H9 (cell line): ENCODE data around the gene UQCR11. TPM values are rescaled to one million over a fixed set of nuclear protein-coding genes. Genes with fewer than 3 reads are reported as not detected.

Source experiments
- DNase-seq: peaks from one replicate; pipeline ENCODE4 v3.0.0-alpha.2; 2017
- H2AFZ ChIP-seq: one replicate; pipeline ENCODE4 v1.6.1; 2013; ENCODE audit warnings: mild to moderate bottlenecking, low read length, control low read depth, moderate library complexity
- H2AK5ac ChIP-seq: 2 replicates; pipeline ENCODE4 v1.6.1; 2013; ENCODE audit warnings: low read length, control low read depth, mixed read lengths; ENCODE audit not compliant: insufficient read length
- H2BK120ac ChIP-seq: one replicate; pipeline ENCODE4 v1.6.1; 2013; ENCODE audit warnings: low read depth, mild to moderate bottlenecking, low read length, control low read depth, inconsistent platforms; ENCODE audit not compliant: poor library complexity, severe bottlenecking
- H2BK12ac ChIP-seq: 2 replicates; pipeline ENCODE4 v1.6.1; 2013; ENCODE audit warnings: low read length, control low read depth, mixed read lengths, low read depth; ENCODE audit not compliant: insufficient read length
- H2BK15ac ChIP-seq: 2 replicates; pipeline ENCODE4 v1.6.1; 2013; ENCODE audit warnings: low read depth, low read length, control low read depth
- H2BK20ac ChIP-seq: one replicate; pipeline ENCODE4 v1.6.1; 2013; ENCODE audit warnings: low read depth, mild to moderate bottlenecking, low read length, control low read depth, inconsistent platforms; ENCODE audit not compliant: poor library complexity, severe bottlenecking
- H2BK5ac ChIP-seq: 2 replicates; pipeline ENCODE4 v1.6.1; 2013; ENCODE audit warnings: low read length, control low read depth, mixed read lengths; ENCODE audit not compliant: insufficient read length
- H3K14ac ChIP-seq: 2 replicates; pipeline ENCODE4 v1.6.1; 2013; ENCODE audit warnings: low read length, control low read depth; ENCODE audit not compliant: insufficient read depth
- H3K18ac ChIP-seq: 2 replicates; pipeline ENCODE4 v1.6.1; 2013; ENCODE audit warnings: low read depth, mild to moderate bottlenecking, mixed read lengths, low read length, control low read depth; ENCODE audit not compliant: insufficient read length
- H3K23ac ChIP-seq: 2 replicates; pipeline ENCODE4 v1.6.1; 2013; ENCODE audit warnings: low read length, control low read depth, mixed read lengths, low read depth; ENCODE audit not compliant: insufficient read length
- H3K23me2 ChIP-seq: 2 replicates; pipeline ENCODE4 v1.6.1; 2013; ENCODE audit warnings: low read depth, mild to moderate bottlenecking, mixed read lengths, low read length, control low read depth; ENCODE audit not compliant: insufficient read length, poor library complexity, severe bottlenecking
- H3K27ac ChIP-seq: 2 replicates; pipeline ENCODE4 v1.5.1; 2013; ENCODE audit warnings: low read length, control low read depth, mixed read lengths, low read depth; ENCODE audit not compliant: insufficient read length
- H3K27me3 ChIP-seq: 2 replicates; pipeline ENCODE4 v1.6.1; 2013; ENCODE audit warnings: low read length, control low read depth, inconsistent platforms; ENCODE audit not compliant: insufficient read depth
- H3K4ac ChIP-seq: 2 replicates; pipeline ENCODE4 v1.6.1; 2013; ENCODE audit warnings: low read depth, mild to moderate bottlenecking, control low read depth, inconsistent platforms, low read length, moderate library complexity
- H3K4me1 ChIP-seq: 2 replicates; pipeline ENCODE4 v1.6.1; 2013; ENCODE audit warnings: low read length, control low read depth, inconsistent platforms; ENCODE audit not compliant: insufficient read depth
- H3K4me2 ChIP-seq: 2 replicates; pipeline ENCODE4 v1.6.1; 2013; ENCODE audit warnings: low read length, control low read depth, mixed read lengths; ENCODE audit not compliant: insufficient read length, insufficient read depth
- H3K56ac ChIP-seq: 2 replicates; pipeline ENCODE4 v1.6.1; 2013; ENCODE audit warnings: low read depth, mild to moderate bottlenecking, mixed read lengths, low read length, control low read depth; ENCODE audit not compliant: insufficient read length
- H3K79me1 ChIP-seq: 2 replicates; pipeline ENCODE4 v1.6.1; 2013; ENCODE audit warnings: low read depth, mild to moderate bottlenecking, moderate library complexity, low read length, control low read depth, inconsistent platforms; ENCODE audit not compliant: insufficient read depth, poor library complexity, severe bottlenecking
- H3K79me2 ChIP-seq: 2 replicates; pipeline ENCODE4 v1.6.1; 2013; ENCODE audit warnings: low read length, control low read depth, inconsistent platforms; ENCODE audit not compliant: insufficient read depth
- H3K9ac ChIP-seq: 2 replicates; pipeline ENCODE4 v1.6.1; 2013; ENCODE audit warnings: low read length, control low read depth, mixed read lengths; ENCODE audit not compliant: insufficient read length; ENCODE audit errors: extremely low read depth
- H3K9me3 ChIP-seq: one replicate; pipeline ENCODE4 v1.6.1; 2013; ENCODE audit warnings: low read depth, low read length, inconsistent platforms; ENCODE audit not compliant: control insufficient read depth
- H3T11ph ChIP-seq: one replicate; pipeline ENCODE4 v1.6.1; 2013; ENCODE audit warnings: mild to moderate bottlenecking, low read length, control low read depth, inconsistent platforms
- H4K20me1 ChIP-seq: one replicate; pipeline ENCODE4 v1.6.1; 2013; ENCODE audit not compliant: control insufficient read depth, insufficient read length, insufficient read depth
- H4K5ac ChIP-seq: 2 replicates; pipeline ENCODE4 v1.6.1; 2013; ENCODE audit warnings: low read depth, mild to moderate bottlenecking, mixed read lengths, low read length, control low read depth; ENCODE audit not compliant: insufficient read length
- H4K8ac ChIP-seq: replicated peaks from 2 replicates; pipeline ENCODE4 v1.6.1; 2013; ENCODE audit warnings: low read length, control low read depth, mixed read lengths, low read depth; ENCODE audit not compliant: insufficient read length
- H4K91ac ChIP-seq: 2 replicates; pipeline ENCODE4 v1.6.1; 2013; ENCODE audit warnings: low read depth, mild to moderate bottlenecking, moderate library complexity, mixed read lengths, low read length, control low read depth; ENCODE audit not compliant: insufficient read length
- H3K27ac Mint-ChIP-seq, 3 experiments: 2 replicates in 2 of 3; 3 replicates in 1 of 3; pipeline ENCODE4 v1.8.0; 2020 to 2021; ENCODE audit warnings: mixed read lengths in 3 of 3, mild to moderate bottlenecking in 1 of 3, moderate library complexity in 1 of 3
- H3K27me3 Mint-ChIP-seq: 2 replicates; pipeline ENCODE4 v1.8.0; 2021; ENCODE audit warnings: low read depth, mild to moderate bottlenecking, moderate library complexity, mixed read lengths
- H3K36me3 Mint-ChIP-seq, 3 experiments: 2 replicates in 2 of 3; 3 replicates in 1 of 3; pipeline ENCODE4 v1.8.0; 2020 to 2021; ENCODE audit warnings: low read depth in 3 of 3, mixed read lengths in 3 of 3; ENCODE audit not compliant: insufficient read depth in 1 of 3
- H3K4me1 Mint-ChIP-seq, 2 experiments: 2 replicates each; pipeline ENCODE4 v1.8.0; 2020; ENCODE audit warnings: mixed read lengths in 2 of 2
- H3K4me3 Mint-ChIP-seq, 2 experiments: 2 replicates in 1 of 2; 3 replicates in 1 of 2; pipeline ENCODE4 v1.8.0; 2020 to 2021; ENCODE audit warnings: mild to moderate bottlenecking in 2 of 2, mixed read lengths in 2 of 2, moderate library complexity in 1 of 2
- H3K9me3 Mint-ChIP-seq, 2 experiments: 2 replicates in 1 of 2; 3 replicates in 1 of 2; pipeline ENCODE4 v1.8.0; 2020; ENCODE audit warnings: mild to moderate bottlenecking in 2 of 2, mixed read lengths in 2 of 2, moderate library complexity in 1 of 2
- WGBS: extraction: QIAGEN DNeasy Blood & Tissue Kit; methylation state at CpG from one replicate; pipeline ENCODE4 v1.1.7; 2013; ENCODE audit warnings: missing lambda C conversion rate, low lambda C conversion rate, mixed read lengths; ENCODE audit not compliant: insufficient read length; ENCODE audit errors: extremely low coverage; 5-methylcytosine and 5-hydroxymethylcytosine counted together
- total RNA-seq: library from RNA; stranded (reverse); gene quantifications from 2 replicates; pipeline ENCODE4 v1.2.1, GENCODE V29; 2021
- TF ChIP-seq, protein P1 (sequence below): fragments of 200-600 bp; sonication (generic); conservative IDR thresholded peaks from 3 replicates; pipeline ENCODE4 v1.8.0; 2021; ENCODE audit warnings: antibody characterized with exemption, mild to moderate bottlenecking

UQCR11 gene
- total RNA-seq, 1 experiment from 2014 or later, result 174 TPM

DNA sequence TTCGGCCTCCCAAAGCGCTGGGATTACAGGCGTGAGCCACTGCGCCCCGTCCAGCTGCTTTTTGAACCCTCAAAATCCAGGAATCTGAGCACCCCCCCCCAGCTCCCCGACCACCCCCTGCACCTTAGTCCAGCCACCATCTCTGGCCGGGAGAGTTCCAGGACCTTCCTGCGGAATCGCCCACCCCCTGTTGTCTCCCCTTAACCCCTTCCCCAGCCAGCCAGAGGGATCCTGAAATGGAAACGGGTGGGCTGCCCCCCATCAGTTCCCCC lies 11.8 kb downstream of the UQCR11 start:
- no peak overlapping the region for H3K56ac ChIP-seq
- no peaks in the 10 kb centered on the region for H3K4me1 ChIP-seq
- H4K5ac ChIP-seq, result no peak overlapping the region
- H3K23ac ChIP-seq, result no peak overlapping the region
- no peak overlapping the region for H2BK15ac ChIP-seq
- H3K23me2 ChIP-seq, result peaks cover 12% of the 10 kb centered on the region
- no peak overlapping the region for H4K8ac ChIP-seq
- no peak overlapping the region for H2BK20ac ChIP-seq
- no peak for DNase-seq
- H3K27ac Mint-ChIP-seq, result no peak overlapping the region
- H3K18ac ChIP-seq, result no peak overlapping the region
- no peaks in the 10 kb centered on the region for H3K9me3 ChIP-seq
- H3K4me2 ChIP-seq, result peak overlapping the region; percentile 7
- WGBS, result no CpG with 5 or more reads among the region's 10 CpGs
- no peak overlapping the region for H3K14ac ChIP-seq
- H3K27me3 ChIP-seq, result no peaks in the 10 kb centered on the region
- TF ChIP-seq, protein P1, sequence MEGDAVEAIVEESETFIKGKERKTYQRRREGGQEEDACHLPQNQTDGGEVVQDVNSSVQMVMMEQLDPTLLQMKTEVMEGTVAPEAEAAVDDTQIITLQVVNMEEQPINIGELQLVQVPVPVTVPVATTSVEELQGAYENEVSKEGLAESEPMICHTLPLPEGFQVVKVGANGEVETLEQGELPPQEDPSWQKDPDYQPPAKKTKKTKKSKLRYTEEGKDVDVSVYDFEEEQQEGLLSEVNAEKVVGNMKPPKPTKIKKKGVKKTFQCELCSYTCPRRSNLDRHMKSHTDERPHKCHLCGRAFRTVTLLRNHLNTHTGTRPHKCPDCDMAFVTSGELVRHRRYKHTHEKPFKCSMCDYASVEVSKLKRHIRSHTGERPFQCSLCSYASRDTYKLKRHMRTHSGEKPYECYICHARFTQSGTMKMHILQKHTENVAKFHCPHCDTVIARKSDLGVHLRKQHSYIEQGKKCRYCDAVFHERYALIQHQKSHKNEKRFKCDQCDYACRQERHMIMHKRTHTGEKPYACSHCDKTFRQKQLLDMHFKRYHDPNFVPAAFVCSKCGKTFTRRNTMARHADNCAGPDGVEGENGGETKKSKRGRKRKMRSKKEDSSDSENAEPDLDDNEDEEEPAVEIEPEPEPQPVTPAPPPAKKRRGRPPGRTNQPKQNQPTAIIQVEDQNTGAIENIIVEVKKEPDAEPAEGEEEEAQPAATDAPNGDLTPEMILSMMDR, result no peak
- no peak overlapping the region for H3K9ac ChIP-seq
- H2BK5ac ChIP-seq, result no peak overlapping the region
- peak overlapping the region; percentile 73 to 86 for H3K4me3 Mint-ChIP-seq
- no peaks in the 10 kb centered on the region for H3K79me1 ChIP-seq
- H3T11ph ChIP-seq, result no peak overlapping the region
- H2AK5ac ChIP-seq, result no peak overlapping the region
- peaks cover 10% of the 10 kb centered on the region; the same call in 1 of the 2 replicates for H3K79me2 ChIP-seq
- H2AFZ ChIP-seq, result no peak overlapping the region
- no peak overlapping the region for H3K4ac ChIP-seq
- peaks cover 1% of the 10 kb centered on the region; the same call in 1 of the 2 replicates for H3K27me3 Mint-ChIP-seq
- no peak overlapping the region for H2BK120ac ChIP-seq
- peaks cover 13 to 45% (median 28%) of the 10 kb centered on the region in 3 experiments; a peak in 6 of 7 replicates for H3K36me3 Mint-ChIP-seq
- no peak overlapping the region for H3K27ac ChIP-seq
- no peak overlapping the region for H4K91ac ChIP-seq
- H2BK12ac ChIP-seq, result no peak overlapping the region
- no peaks in the 10 kb centered on the region for H4K20me1 ChIP-seq
- H3K9me3 Mint-ChIP-seq, result no peaks in the 10 kb centered on the region
- H3K4me1 Mint-ChIP-seq, result peaks cover 16 to 20% of the 10 kb centered on the region in 2 experiments
